ENCODE measurements around the gene SRSF5. TPM values are rescaled to one million over a fixed set of nuclear protein-coding genes. Genes with fewer than 3 reads are reported as not detected.
"Not testable (repeated sequence)": the region's sequence is repeated elsewhere in the genome, so short reads cannot be mapped to it uniquely, and the experiment has no call there.

The SRSF5 gene
- total and polyA plus RNA-seq, 4 donors = 136 to 532 (median 395) TPM

- H3K36me3 ChIP-seq (ENCODE audit: control insufficient read depth in 1 of 2, insufficient read depth in 2 of 2, low read length in 1 of 2) = no peaks in the 10 kb centered on the region
- DNase-seq (no peak), ATAC-seq (ENCODE audit: low FRiP score) (no peak)
- WGBS, 2 donors = 73 to 83% methylated on average over 1 of the region's 1 CpG
- H3K27me3 ChIP-seq (ENCODE audit: control insufficient read depth in 1 of 2, insufficient read depth in 2 of 2, low read length in 1 of 2) = peaks cover 0 to 2% of the 10 kb centered on the region in 2 donors
- no peaks in the 10 kb centered on the region for H3K9me3 ChIP-seq (ENCODE audit: control insufficient read depth, low read length)
- H3K4me3 ChIP-seq (ENCODE audit: low read length in 2 of 2) = no peak overlapping the region
- intact Hi-C loops (cut with DNase I) = no loop called here
- no peak overlapping the region for H3K27ac ChIP-seq (ENCODE audit: low read depth in 1 of 2, low read length in 2 of 2)
- H3K4me1 ChIP-seq (ENCODE audit: control insufficient read depth in 1 of 2, insufficient read depth in 2 of 2, low read length in 2 of 2) = no peaks in the 10 kb centered on the region
These were observed 40.2 kb downstream of the SRSF5 start for GRCh38 chr14:69807192-69807591.

- 81 to 82% methylated on average over 12 of the region's 12 CpGs for WGBS, 2 donors
- no peak overlapping the region for H3K4me3 ChIP-seq (ENCODE audit: low read length in 2 of 2)
- H3K36me3 ChIP-seq (ENCODE audit: control insufficient read depth in 1 of 2, insufficient read depth in 2 of 2, low read length in 1 of 2) = no peaks in the 10 kb centered on the region
- peaks cover 0 to 2% of the 10 kb centered on the region in 2 donors for H3K27me3 ChIP-seq (ENCODE audit: control insufficient read depth in 1 of 2, insufficient read depth in 2 of 2, low read length in 1 of 2)
- DNase-seq = no peak
- no peaks in the 10 kb centered on the region for H3K4me1 ChIP-seq (ENCODE audit: control insufficient read depth in 1 of 2, insufficient read depth in 2 of 2, low read length in 2 of 2)
- no peak overlapping the region for H3K27ac ChIP-seq (ENCODE audit: low read depth in 1 of 2, low read length in 2 of 2)
- no peak for ATAC-seq (ENCODE audit: low FRiP score)
- no peaks in the 10 kb centered on the region for H3K9me3 ChIP-seq (ENCODE audit: control insufficient read depth, low read length)
- intact Hi-C loops (cut with DNase I) = no loop called here
These were observed 42.2 kb downstream of the SRSF5 start for GRCh38 chr14:69808919-69809808.

DNA sequence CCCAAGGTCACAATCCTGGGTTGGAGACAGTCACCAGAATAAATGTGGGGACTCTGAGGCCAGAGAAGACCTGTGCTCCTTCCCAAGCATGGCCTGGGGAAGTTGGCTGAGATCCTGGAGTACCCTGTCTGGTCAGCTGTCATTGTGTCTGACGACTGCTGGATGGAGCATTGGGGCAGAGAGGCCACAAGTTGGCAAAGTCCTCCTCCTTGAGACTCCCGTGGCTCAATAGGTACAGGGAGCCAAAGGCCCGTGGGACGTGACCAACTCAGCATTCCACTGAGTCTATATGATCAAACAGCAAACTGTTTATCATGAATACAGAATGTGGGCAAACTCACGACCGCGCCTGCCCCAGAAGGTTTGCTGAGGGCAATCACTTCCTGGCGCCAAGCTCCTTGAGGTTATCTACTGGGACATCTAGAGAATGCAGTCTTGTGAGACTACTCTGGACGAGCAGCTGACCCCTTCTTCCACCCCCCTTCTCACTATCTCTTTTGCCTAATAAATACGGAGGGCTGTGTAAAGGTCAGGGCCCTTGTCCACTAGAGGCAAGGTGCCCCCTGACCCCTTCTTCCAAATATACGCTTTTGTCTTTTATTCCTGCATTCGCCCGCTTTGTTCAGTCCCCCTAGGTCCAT, 44.4 kb downstream of the SRSF5 start:
- Histone ChIP-seq H3K36me3 (ENCODE audit: control insufficient read depth in 1 of 2, insufficient read depth in 2 of 2, low read length in 1 of 2) (no peaks in the 10 kb centered on the region), H3K4me3 (ENCODE audit: low read length in 2 of 2) (no peak overlapping the region), H3K27me3 (ENCODE audit: control insufficient read depth in 1 of 2, insufficient read depth in 2 of 2, low read length in 1 of 2) (peaks cover 0 to 2% of the 10 kb centered on the region in 2 donors), H3K9me3 (ENCODE audit: control insufficient read depth, low read length) (no peaks in the 10 kb centered on the region), H3K27ac (ENCODE audit: low read depth in 1 of 2, low read length in 2 of 2) (no peak overlapping the region), H3K4me1 (ENCODE audit: control insufficient read depth in 1 of 2, insufficient read depth in 2 of 2, low read length in 2 of 2) (no peaks in the 10 kb centered on the region)
- 78 to 79% methylated on average over 13 of the region's 13 CpGs for WGBS, 2 donors
- ATAC-seq (ENCODE audit: low FRiP score) (no peak), DNase-seq (no peak)
- intact Hi-C loops (cut with DNase I) = loop anchor here in 1 of 2 donors (10.0 kb wide), 1 partner anchor 1003 kb away; no protein-coding TSS in a partner anchor

- intact Hi-C loops (cut with DNase I) = loop anchor here in 1 of 2 donors (10.0 kb wide), 1 partner anchor 1003 kb away; no protein-coding TSS in a partner anchor
These were observed 44.9 kb downstream of the SRSF5 start for GRCh38 chr14:69811868-69812252.

GRCh38 chr14:69812711-69813110, 45.8 kb downstream of the SRSF5 start:
- WGBS, 2 donors = 66 to 71% methylated on average over 9 of the region's 9 CpGs
- Histone ChIP-seq H3K4me3 (ENCODE audit: low read length in 2 of 2) (no peak overlapping the region), H3K9me3 (ENCODE audit: control insufficient read depth, low read length) (no peaks in the 10 kb centered on the region), H3K36me3 (ENCODE audit: control insufficient read depth in 1 of 2, insufficient read depth in 2 of 2, low read length in 1 of 2) (no peaks in the 10 kb centered on the region), H3K27me3 (ENCODE audit: control insufficient read depth in 1 of 2, insufficient read depth in 2 of 2, low read length in 1 of 2) (no peaks in the 10 kb centered on the region), H3K4me1 (ENCODE audit: control insufficient read depth in 1 of 2, insufficient read depth in 2 of 2, low read length in 2 of 2) (no peaks in the 10 kb centered on the region), H3K27ac (ENCODE audit: low read depth in 1 of 2, low read length in 2 of 2) (no peak overlapping the region)
- intact Hi-C loops (cut with DNase I) = loop anchor here in 1 of 2 donors (10.0 kb wide), 1 partner anchor 1002 kb away; no protein-coding TSS in a partner anchor
- no peak for DNase-seq
- ATAC-seq (ENCODE audit: low FRiP score) = no peak

More at GRCh38 chr14:69811868-69812252, 44.9 kb downstream of the SRSF5 start:
- Histone ChIP-seq H3K27ac (ENCODE audit: low read depth in 1 of 2, low read length in 2 of 2) (no peak overlapping the region), H3K27me3 (ENCODE audit: control insufficient read depth in 1 of 2, insufficient read depth in 2 of 2, low read length in 1 of 2) (peaks cover 0 to 2% of the 10 kb centered on the region in 2 donors), H3K9me3 (ENCODE audit: control insufficient read depth, low read length) (no peaks in the 10 kb centered on the region), H3K36me3 (ENCODE audit: control insufficient read depth in 1 of 2, insufficient read depth in 2 of 2, low read length in 1 of 2) (no peaks in the 10 kb centered on the region), H3K4me3 (ENCODE audit: low read length in 2 of 2) (no peak overlapping the region), H3K4me1 (ENCODE audit: control insufficient read depth in 1 of 2, insufficient read depth in 2 of 2, low read length in 2 of 2) (no peaks in the 10 kb centered on the region)
- 88 to 94% methylated on average over 10 of the region's 10 CpGs for WGBS, 2 donors
- ATAC-seq (ENCODE audit: low FRiP score) (no peak), DNase-seq (no peak)

DNA sequence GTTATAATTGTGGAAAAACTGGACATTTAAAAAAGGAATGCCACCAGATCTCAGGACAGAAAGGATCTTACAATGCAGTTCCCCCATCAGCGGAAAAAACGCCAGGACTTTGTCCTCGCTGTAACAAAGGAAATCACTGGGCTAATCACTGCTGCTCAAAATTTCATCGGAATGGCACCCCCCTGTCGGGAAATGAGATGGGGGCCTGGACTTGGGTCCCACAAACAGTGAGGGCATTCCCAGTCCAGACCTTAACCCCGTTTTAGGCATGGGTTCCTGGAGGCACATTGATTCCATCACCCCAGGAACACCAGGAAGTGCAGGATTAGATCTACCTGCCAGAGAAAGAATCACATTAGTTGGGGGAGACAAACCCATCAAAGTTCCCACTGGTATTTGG, 46.4 kb downstream of the SRSF5 start:
- WGBS, 2 donors = 81 to 83% methylated on average over 6 of the region's 6 CpGs
- intact Hi-C loops (cut with DNase I) = loop anchor here in 1 of 2 donors (10.0 kb wide), 1 partner anchor 1001 kb away; no protein-coding TSS in a partner anchor
- H3K27me3 ChIP-seq (ENCODE audit: control insufficient read depth in 1 of 2, insufficient read depth in 2 of 2, low read length in 1 of 2); H3K9me3 ChIP-seq (ENCODE audit: control insufficient read depth, low read length); H3K36me3 ChIP-seq (ENCODE audit: control insufficient read depth in 1 of 2, insufficient read depth in 2 of 2, low read length in 1 of 2); ATAC-seq (ENCODE audit: low FRiP score); DNase-seq; H3K4me1 ChIP-seq (ENCODE audit: control insufficient read depth in 1 of 2, insufficient read depth in 2 of 2, low read length in 2 of 2); H3K4me3 ChIP-seq (ENCODE audit: low read length in 2 of 2); H3K27ac ChIP-seq (ENCODE audit: low read depth in 1 of 2, low read length in 2 of 2): not testable (repeated sequence)

DNA sequence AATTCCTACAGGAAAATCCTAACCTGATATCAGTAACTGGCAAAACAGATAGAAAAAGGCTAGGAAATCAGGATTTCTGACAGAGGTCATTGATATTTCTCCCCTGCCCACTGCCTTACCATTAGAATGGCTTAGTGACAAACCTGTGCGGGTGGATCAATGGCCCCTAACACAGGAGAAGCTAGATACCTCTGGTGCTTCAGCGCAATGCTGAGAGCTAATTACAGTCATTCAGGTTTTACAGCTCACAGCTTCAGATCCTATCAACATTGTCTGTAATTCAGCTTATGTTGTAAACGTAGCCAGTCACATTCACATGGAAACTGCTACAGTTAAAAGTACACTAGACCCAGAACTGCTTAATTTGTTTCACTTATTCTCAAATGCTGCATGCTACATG, 47.5 kb downstream of the SRSF5 start:
- DNase-seq (no peak), ATAC-seq (ENCODE audit: low FRiP score) (no peak)
- no peak overlapping the region for H3K27ac ChIP-seq (ENCODE audit: low read depth in 1 of 2, low read length in 2 of 2)
- H3K36me3 ChIP-seq (ENCODE audit: control insufficient read depth in 1 of 2, insufficient read depth in 2 of 2, low read length in 1 of 2) = no peaks in the 10 kb centered on the region
- intact Hi-C loops (cut with DNase I) = loop anchor here in 1 of 2 donors (10.0 kb wide), 1 partner anchor 1000 kb away; no protein-coding TSS in a partner anchor
- no peaks in the 10 kb centered on the region for H3K9me3 ChIP-seq (ENCODE audit: control insufficient read depth, low read length)
- no peak overlapping the region for H3K4me3 ChIP-seq (ENCODE audit: low read length in 2 of 2)
- no peaks in the 10 kb centered on the region for H3K4me1 ChIP-seq (ENCODE audit: control insufficient read depth in 1 of 2, insufficient read depth in 2 of 2, low read length in 2 of 2)
- WGBS, 2 donors = 62 to 63% methylated on average over 3 of the region's 3 CpGs
- no peaks in the 10 kb centered on the region for H3K27me3 ChIP-seq (ENCODE audit: control insufficient read depth in 1 of 2, insufficient read depth in 2 of 2, low read length in 1 of 2)

DNA sequence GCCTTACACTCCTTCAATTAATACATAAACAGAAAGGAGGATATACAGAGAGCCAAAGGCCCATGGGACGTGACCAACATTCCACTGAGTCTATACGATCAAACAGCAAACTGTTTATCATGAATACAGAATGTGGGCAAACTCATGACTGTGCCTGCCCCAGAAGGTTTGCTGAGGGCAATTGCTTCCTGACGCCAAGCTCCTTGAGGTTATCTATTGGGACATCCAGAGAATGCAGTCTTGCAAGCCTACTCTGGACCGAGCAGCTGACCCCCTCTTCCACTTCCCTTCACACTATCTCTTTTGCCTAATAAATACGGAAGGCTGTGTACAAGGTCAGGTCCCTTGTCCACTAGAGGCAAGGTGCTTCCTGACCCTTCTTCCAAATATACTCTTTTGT, 48.6 kb downstream of the SRSF5 start:
- Histone ChIP-seq H3K36me3 (ENCODE audit: control insufficient read depth in 1 of 2, insufficient read depth in 2 of 2, low read length in 1 of 2) (no peaks in the 10 kb centered on the region), H3K4me1 (ENCODE audit: control insufficient read depth in 1 of 2, insufficient read depth in 2 of 2, low read length in 2 of 2) (no peaks in the 10 kb centered on the region), H3K27ac (ENCODE audit: low read depth in 1 of 2, low read length in 2 of 2) (no peak overlapping the region), H3K4me3 (ENCODE audit: low read length in 2 of 2) (no peak overlapping the region), H3K9me3 (ENCODE audit: control insufficient read depth, low read length) (no peaks in the 10 kb centered on the region), H3K27me3 (ENCODE audit: control insufficient read depth in 1 of 2, insufficient read depth in 2 of 2, low read length in 1 of 2) (no peaks in the 10 kb centered on the region)
- no peak for DNase-seq
- ATAC-seq (ENCODE audit: low FRiP score) = no peak
- intact Hi-C loops (cut with DNase I) = loop anchor here in 1 of 2 donors (10.0 kb wide), 1 partner anchor 999 kb away; no protein-coding TSS in a partner anchor
- WGBS, 2 donors = 70 to 73% methylated on average over 5 of the region's 5 CpGs

Data from aorta (tissue), 5 donors.